ENCODE results near the gene PIGM.

GRCh38 chr1:160061369-160062229, 29.8 kb upstream of the PIGM start:
- TF ChIP-seq GATA2 (IDR thresholded peaks at IDR 0.05; ENCODE audit: low read depth, low read length) (no peak), GATA3 (IDR thresholded peaks at IDR 0.05; ENCODE audit: low read depth, low read length) (no peak)

Measured in SH-SY5Y (cell line).